NCI-H146 treated with DMSO at 0.1 percent for 48 hours (cell line): ENCODE results near the gene TSPOAP1.
A peak's percentile ranks its signal among the peaks of the same experiment; 100 is the strongest.
"Not testable (repeated sequence)": the region's sequence is repeated elsewhere in the genome, so short reads cannot be mapped to it uniquely, and the experiment has no call there.

ENCODE experiments used
- DNase-seq: peaks from one replicate; lab custom pipeline; 2025; ENCODE audit not compliant: unreplicated experiment; lab: John Stamatoyannopoulos, UW

The TSPOAP1 gene

GRCh38 chr17:58362368-58363014 is 33.9 kb upstream of the TSPOAP1 start:
- no peak for DNase-seq

GRCh38 chr17:58360296-58361063 is 31.9 kb upstream of the TSPOAP1 start:
- no peak for DNase-seq

GRCh38 chr17:58358408-58359172 is 30.0 kb upstream of the TSPOAP1 start:
- DNase-seq = no peak

- DNase-seq = no peak
These were observed 29.0 kb upstream of the TSPOAP1 start for GRCh38 chr17:58357312-58358297.

- DNase-seq = no peak
These were observed 27.6 kb upstream of the TSPOAP1 start for GRCh38 chr17:58356231-58356630.

- DNase-seq = no peak
These were observed 26.1 kb upstream of the TSPOAP1 start for GRCh38 chr17:58354541-58355216.

- DNase-seq = no peak
These were observed 24.8 kb upstream of the TSPOAP1 start for GRCh38 chr17:58353389-58353825.

- peak; percentile 19 for DNase-seq
These were observed 24.2 kb upstream of the TSPOAP1 start for GRCh38 chr17:58352596-58353388.

GRCh38 chr17:58351831-58352595 is 23.4 kb upstream of the TSPOAP1 start, which contains the start of gene SUPT4H1:
SUPT4H1 (minus strand) TSS chr17:58352201; CDS start chr17:58352135, 66 bp downstream.
- DNase-seq = peak; percentile 79

- DNase-seq = no peak
These were observed 22.6 kb upstream of the TSPOAP1 start for GRCh38 chr17:58351182-58351581.

GRCh38 chr17:58348038-58348437 is 19.4 kb upstream of the TSPOAP1 start:
- DNase-seq = no peak

- DNase-seq = no peak
These were observed 16.9 kb upstream of the TSPOAP1 start for GRCh38 chr17:58345500-58345899.

GRCh38 chr17:58344791-58345157 is 16.2 kb upstream of the TSPOAP1 start:
- no peak for DNase-seq

- DNase-seq = no peak
These were observed 15.6 kb upstream of the TSPOAP1 start for GRCh38 chr17:58344047-58344790.

GRCh38 chr17:58343131-58343530 is 14.5 kb upstream of the TSPOAP1 start:
- DNase-seq = no peak

GRCh38 chr17:58341861-58342475 is 13.4 kb upstream of the TSPOAP1 start:
- DNase-seq = no peak

GRCh38 chr17:58341136-58341860 is 12.7 kb upstream of the TSPOAP1 start:
- not testable (repeated sequence) for DNase-seq
